Parathyroid adenoma (tissue), 2 donors: ENCODE measurements around the gene TMEM120A.

Experiments used
- H2AFZ ChIP-seq: fragments of 300-600 bp; sonication (generic); one replicate; pipeline ENCODE4 v1.7.0; 2017; ENCODE audit warnings: antibody characterized with exemption, mild to moderate bottlenecking
- H3K27ac ChIP-seq: fragments of 300-600 bp; sonication (generic); one replicate; pipeline ENCODE4 v1.7.0; 2017
- H3K27me3 ChIP-seq: fragments of 300-600 bp; sonication (generic); one replicate; pipeline ENCODE4 v1.7.0; 2017; ENCODE audit warnings: low read length; ENCODE audit not compliant: control insufficient read depth, insufficient read depth
- H3K36me3 ChIP-seq: fragments of 300-600 bp; sonication (generic); one replicate; pipeline ENCODE4 v1.7.0; 2017; ENCODE audit warnings: low read length; ENCODE audit not compliant: control insufficient read depth, insufficient read depth
- H3K4me1 ChIP-seq: fragments of 300-600 bp; sonication (generic); one replicate; pipeline ENCODE4 v1.7.0; 2017; ENCODE audit warnings: control low read depth
- H3K4me2 ChIP-seq: fragments of 300-600 bp; sonication (generic); one replicate; pipeline ENCODE4 v1.7.0; 2017; ENCODE audit warnings: low read length
- H3K4me3 ChIP-seq: fragments of 300-600 bp; sonication (generic); one replicate; pipeline ENCODE4 v1.7.0; 2017; ENCODE audit warnings: low read depth, low read length
- H3K79me2 ChIP-seq: fragments of 300-600 bp; sonication (generic); one replicate; pipeline ENCODE4 v1.7.0; 2017; ENCODE audit warnings: control low read depth
- H3K9ac ChIP-seq: fragments of 300-600 bp; sonication (generic); one replicate; pipeline ENCODE4 v1.7.0; 2017; ENCODE audit warnings: mild to moderate bottlenecking
- H3K9me3 ChIP-seq: fragments of 300-600 bp; sonication (generic); one replicate; pipeline ENCODE4 v1.7.0; 2017; ENCODE audit warnings: low read length; ENCODE audit not compliant: control insufficient read depth
- CTCF ChIP-seq: fragments of 300-600 bp; sonication (generic); IDR thresholded peaks from one replicate; pipeline ENCODE4 v1.7.0; 2017; ENCODE audit warnings: antibody characterized with exemption, mild to moderate bottlenecking
- donor health status: primary hyperparathyroidism.

The TMEM120A gene

DNA sequence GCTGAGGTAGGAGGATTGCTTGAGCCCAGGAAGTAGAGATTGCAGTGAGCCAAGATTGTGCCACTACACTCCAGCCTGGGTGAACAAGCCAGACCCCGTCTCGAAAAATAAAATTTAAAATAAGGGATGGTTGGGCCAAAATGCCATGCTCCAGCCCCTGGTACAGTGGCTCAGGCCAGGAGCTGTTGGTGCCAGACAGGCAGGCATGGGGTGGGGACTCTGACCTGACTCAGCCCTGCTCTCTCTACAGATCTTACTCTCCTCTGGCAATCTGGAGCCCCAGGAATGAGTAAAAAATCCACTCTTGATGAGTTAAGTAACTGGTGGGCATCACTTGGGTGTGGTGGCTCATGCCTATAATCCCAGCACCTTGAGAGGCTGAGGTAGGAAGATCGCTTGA lies 8.4 kb upstream of the TMEM120A start:
- H3K4me3 ChIP-seq, result no peak overlapping the region
- no peak for TF ChIP-seq CTCF
- no peak overlapping the region for H3K4me2 ChIP-seq
- no peaks in the 10 kb centered on the region for H3K27me3 ChIP-seq
- peaks cover 7% of the 10 kb centered on the region for H3K79me2 ChIP-seq
- no peak overlapping the region for H3K27ac ChIP-seq
- no peak overlapping the region for H3K9ac ChIP-seq
- no peak overlapping the region for H2AFZ ChIP-seq
- no peaks in the 10 kb centered on the region for H3K9me3 ChIP-seq
- H3K4me1 ChIP-seq, result no peaks in the 10 kb centered on the region
- H3K36me3 ChIP-seq, result no peaks in the 10 kb centered on the region

DNA sequence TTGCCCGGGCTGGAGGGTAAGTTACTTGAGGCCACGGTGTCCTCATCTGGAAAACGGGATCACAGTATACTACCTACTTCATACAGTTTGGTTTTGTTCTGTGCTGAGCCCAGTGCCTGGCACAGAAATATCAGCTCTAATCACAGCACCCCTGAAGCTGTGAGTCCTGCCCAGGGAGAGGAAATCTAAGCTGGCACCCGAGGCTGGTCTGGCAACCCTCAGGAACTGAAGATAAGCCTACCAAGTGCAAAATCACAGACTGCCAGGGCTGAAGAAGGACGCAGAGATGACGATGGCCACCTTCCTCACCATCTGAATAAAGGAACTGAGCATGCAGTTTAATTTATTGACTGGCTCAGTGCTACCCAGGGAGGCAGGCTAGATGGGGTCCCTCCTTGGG lies 7.7 kb upstream of the TMEM120A start:
- TF ChIP-seq CTCF, result no peak
- Histone ChIP-seq H2AFZ (no peak overlapping the region), H3K9ac (no peak overlapping the region), H3K27ac (no peak overlapping the region), H3K27me3 (no peaks in the 10 kb centered on the region), H3K79me2 (peaks cover 3% of the 10 kb centered on the region), H3K9me3 (no peaks in the 10 kb centered on the region), H3K4me3 (no peak overlapping the region), H3K4me1 (no peaks in the 10 kb centered on the region), H3K36me3 (no peaks in the 10 kb centered on the region), H3K4me2 (no peak overlapping the region)

- Histone ChIP-seq H3K4me3 (no peak overlapping the region), H3K27ac (no peak overlapping the region), H3K79me2 (no peaks in the 10 kb centered on the region), H3K9me3 (no peaks in the 10 kb centered on the region), H3K4me2 (no peak overlapping the region), H3K27me3 (no peaks in the 10 kb centered on the region), H3K4me1 (no peaks in the 10 kb centered on the region), H3K9ac (no peak overlapping the region), H2AFZ (no peak overlapping the region), H3K36me3 (no peaks in the 10 kb centered on the region)
- no peak for TF ChIP-seq CTCF
These were observed 6.2 kb upstream of the TMEM120A start for GRCh38 chr7:76000566-76000965.

DNA sequence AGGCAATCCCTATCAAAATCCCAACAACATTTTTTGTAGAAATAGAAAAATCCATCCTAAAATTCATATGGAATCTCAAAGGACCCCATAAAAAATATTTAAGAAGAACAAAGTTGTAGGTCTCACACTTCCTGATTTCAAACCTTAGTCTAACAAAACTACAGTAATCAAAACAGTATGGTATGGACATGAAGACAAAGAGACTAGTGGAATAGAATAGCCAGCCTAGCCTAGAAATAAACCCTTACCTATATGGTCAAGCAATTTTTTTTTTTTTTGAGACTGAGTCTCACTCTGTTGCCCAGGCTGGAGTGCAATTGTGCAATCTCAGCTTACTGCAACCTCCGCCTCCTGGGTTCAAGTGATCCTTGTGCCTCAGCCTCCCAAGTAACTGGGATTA lies 3.6 kb upstream of the TMEM120A start:
- Histone ChIP-seq H3K4me2 (no peak overlapping the region), H3K36me3 (no peaks in the 10 kb centered on the region), H3K9me3 (no peaks in the 10 kb centered on the region), H3K27me3 (no peaks in the 10 kb centered on the region), H2AFZ (no peak overlapping the region), H3K9ac (no peak overlapping the region), H3K4me1 (peaks cover 3% of the 10 kb centered on the region), H3K27ac (no peak overlapping the region), H3K4me3 (no peak overlapping the region), H3K79me2 (no peaks in the 10 kb centered on the region)
- TF ChIP-seq CTCF, result no peak

- Histone ChIP-seq H3K27ac (no peak overlapping the region), H3K4me3 (no peak overlapping the region), H3K4me1 (peaks cover 3% of the 10 kb centered on the region), H3K79me2 (no peaks in the 10 kb centered on the region), H3K4me2 (no peak overlapping the region), H3K36me3 (no peaks in the 10 kb centered on the region), H3K9ac (no peak overlapping the region), H3K9me3 (no peaks in the 10 kb centered on the region), H2AFZ (no peak overlapping the region), H3K27me3 (no peaks in the 10 kb centered on the region)
- no peak for TF ChIP-seq CTCF
These were observed 2.1 kb upstream of the TMEM120A start for GRCh38 chr7:75996476-75996875.
